Occipital lobe (tissue), 2 donors: ENCODE measurements around the gene ZNF74. TPM values are rescaled to one million over a fixed set of nuclear protein-coding genes. Genes with fewer than 3 reads are reported as not detected.

ENCODE experiments used
- DNase-seq: peaks from one replicate; lab custom pipeline; 2025; lab: John Stamatoyannopoulos, UW
- total RNA-seq: library from RNA; depleted of rRNA; stranded (reverse); fragments of >200 nt; gene quantifications from one replicate; pipeline ENCODE4 v1.2.3, GENCODE V29; 2014

Gene ZNF74
- total RNA-seq, 1 donor from 2014 or later = 46.2 TPM

DNA sequence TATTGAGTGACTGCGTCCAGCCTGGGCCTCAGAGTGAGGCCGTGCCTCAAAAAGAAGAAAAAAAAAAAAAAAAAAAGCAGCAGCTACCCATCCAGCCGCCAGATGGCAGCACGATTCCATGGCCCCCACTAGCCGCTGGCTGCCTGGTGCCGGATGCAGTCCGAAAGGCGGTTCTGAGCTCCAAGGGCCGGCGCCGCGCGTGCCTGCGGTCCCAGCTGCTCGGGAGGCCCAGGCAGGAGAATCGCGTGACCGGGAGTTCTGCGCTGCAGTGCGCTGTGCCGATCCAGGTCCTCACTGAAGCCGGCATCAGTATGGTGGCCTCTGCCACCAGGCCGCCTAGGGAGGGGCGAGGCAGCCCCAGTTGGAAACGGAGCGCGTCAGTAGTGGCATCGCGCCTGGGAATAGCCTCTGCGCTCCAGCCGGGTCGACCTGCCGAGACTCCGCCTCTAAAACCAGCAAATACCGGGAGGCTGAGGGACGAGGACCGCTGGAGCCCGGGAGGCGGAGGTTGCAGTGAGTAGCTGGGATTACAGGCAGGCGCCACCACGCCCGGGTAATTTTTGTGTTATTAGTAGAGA is 24.3 kb downstream of the ZNF74 start:
- peak; percentile 73 for DNase-seq

- DNase-seq = no peak
Observed at GRCh38 chr22:20419664-20419951, 25.7 kb downstream of the ZNF74 start.

DNA sequence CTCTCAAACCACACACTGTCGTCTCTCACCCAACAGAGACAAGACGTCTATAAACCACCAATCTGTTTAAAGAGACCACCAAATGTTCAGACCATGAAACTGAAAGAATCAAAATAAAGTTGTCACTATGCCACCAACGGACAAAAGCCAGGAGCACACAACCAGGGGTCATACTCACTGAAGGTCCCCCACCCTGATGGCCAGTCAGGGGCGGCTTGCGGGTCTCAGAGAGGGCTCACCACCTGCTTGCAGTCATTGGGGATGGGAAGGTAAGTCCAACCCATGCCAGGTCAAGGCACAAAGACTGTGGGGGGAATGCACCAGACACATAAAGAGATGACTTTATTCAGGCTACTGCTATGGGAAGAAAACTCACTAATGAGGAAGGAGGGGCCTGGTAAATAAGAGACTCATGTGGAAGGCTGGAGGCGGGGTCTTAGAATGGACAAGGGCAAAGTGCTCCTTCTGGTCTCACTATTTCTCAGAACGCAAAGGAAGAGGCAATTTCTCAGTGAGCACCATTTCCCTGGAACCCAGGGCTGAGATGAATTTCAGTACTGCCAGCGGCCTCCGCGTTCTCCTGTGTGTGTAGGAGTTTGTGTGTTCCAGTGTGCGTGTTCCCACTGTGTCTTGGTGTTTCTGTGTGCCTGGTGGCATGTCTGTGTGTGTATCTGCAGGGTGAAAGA is 26.3 kb downstream of the ZNF74 start:
- DNase-seq = no peak

DNA sequence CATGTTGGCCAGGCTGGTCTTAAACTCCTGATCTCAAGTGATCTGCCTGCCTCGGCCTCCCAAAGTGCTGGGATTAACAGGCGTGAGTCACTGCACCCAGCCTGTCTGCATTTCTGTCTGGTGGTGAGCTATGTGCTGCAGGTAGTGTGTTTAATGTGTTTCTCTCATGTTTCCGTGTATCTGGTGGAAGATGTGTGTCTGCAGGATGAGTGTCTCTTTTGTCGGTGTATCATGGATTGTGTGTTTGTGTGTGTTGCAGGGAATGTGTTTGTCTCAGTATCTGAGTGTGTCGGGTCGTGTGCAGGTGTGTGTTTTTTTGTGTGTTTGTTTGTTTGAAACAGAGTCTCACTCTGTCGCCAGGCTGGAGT is 27.5 kb downstream of the ZNF74 start:
- no peak for DNase-seq

- DNase-seq = peak; percentile 29
Observed at GRCh38 chr22:20422271-20423007, 28.5 kb downstream of the ZNF74 start.

- peak; percentile 80 for DNase-seq
Observed at GRCh38 chr22:20423008-20423905, 29.3 kb downstream of the ZNF74 start.

GRCh38 chr22:20423906-20424551 is 30.1 kb downstream of the ZNF74 start:
- DNase-seq = no peak

GRCh38 chr22:20424568-20424931 is 30.6 kb downstream of the ZNF74 start:
- no peak for DNase-seq

DNA sequence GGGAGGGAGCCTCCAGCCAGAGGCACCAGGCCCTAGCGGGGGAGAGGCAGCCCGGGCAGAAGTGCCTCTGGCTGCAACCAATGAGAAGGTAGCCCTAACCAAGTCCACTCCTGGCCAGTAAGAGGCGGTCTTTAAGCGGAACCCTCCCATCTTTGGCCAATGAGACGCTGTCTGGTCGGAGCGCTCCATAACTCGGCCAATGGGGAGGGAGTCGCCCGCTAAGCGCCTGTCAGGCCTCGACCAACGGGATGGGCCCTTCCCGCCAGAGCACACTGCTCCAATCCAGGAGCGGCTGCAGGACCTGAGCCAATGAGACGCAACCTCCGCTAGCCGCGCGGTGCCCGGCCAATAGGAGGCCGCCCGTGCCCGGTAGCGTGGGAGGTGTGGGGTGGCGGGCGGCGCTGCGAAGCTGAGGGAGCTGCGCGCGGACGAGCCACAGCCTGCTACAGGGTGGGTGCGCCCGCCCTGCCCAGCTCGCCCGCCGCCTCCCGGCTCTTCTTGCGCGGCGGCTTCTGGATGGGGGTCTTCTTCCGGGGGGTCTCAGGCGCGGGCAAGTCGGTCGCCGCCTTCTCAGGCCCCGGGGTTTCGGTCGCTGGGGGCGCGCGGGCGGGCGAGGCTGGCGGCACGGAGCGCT is 31.1 kb downstream of the ZNF74 start:
- DNase-seq = peak; percentile 82

GRCh38 chr22:20425566-20426258 is 31.8 kb downstream of the ZNF74 start:
- no peak for DNase-seq

GRCh38 chr22:20426259-20426615 is 32.3 kb downstream of the ZNF74 start:
- no peak for DNase-seq

- DNase-seq = no peak
Observed at GRCh38 chr22:20427104-20427944, 33.4 kb downstream of the ZNF74 start.

DNA sequence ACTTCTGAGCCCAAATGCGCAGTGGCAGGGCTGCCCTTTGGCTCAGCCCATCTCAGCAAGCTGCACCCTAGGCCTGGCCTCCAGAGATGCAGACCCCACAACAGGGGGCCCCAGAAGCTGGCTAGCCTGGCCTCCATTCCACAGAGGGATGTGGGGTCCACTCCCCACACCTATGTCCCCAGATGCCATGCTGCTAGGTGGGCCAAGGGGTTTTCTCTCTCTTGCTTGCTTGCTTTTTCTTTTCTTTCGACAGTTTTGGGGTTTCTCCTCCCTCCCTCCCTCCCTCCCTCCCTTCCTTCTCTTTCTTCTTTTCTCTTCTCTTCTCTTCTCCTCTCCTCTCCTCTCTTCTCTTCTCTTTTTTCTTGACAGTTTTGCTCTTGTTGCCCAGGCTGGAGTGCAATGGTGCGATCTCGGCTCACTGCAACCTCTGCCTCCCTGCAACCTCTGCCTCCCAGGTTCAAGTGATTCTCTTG is 34.0 kb downstream of the ZNF74 start:
- no peak for DNase-seq

DNA sequence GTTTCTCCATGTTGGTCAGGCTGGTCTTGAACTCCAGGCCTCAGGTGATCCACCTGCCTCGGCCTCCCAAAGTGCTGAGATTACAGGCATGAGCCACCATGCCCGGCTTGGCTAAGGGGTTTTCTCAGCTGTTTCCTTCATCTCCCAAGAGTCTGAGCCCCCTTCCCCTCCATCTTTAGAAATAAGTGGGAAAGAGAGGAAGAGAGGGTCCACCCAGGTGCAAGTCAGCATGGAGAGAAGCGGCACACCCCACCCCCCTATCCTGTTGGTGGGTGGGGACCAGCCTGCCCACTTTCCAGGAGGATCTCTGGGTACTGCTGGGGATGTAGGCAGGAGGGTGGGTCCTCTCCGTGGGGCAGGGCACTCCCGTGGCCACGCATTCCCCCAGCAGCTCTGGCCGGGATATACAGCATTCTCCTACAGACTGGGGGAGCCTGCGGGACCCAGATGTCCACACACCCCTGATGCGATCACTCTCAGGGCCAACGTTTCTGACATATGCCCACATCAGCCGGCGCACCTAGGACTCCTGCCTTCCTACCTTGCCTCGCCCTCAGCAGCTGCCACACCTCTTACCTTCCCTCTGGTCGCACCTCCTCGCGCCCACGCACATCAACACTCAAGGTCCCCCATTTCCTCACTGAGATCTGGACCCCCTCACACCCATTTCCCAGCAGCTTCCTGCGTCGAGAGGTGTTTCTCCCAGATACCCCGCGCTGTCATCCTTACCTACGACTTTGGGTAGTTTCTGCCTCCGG is 34.7 kb downstream of the ZNF74 start:
- no peak for DNase-seq

DNA sequence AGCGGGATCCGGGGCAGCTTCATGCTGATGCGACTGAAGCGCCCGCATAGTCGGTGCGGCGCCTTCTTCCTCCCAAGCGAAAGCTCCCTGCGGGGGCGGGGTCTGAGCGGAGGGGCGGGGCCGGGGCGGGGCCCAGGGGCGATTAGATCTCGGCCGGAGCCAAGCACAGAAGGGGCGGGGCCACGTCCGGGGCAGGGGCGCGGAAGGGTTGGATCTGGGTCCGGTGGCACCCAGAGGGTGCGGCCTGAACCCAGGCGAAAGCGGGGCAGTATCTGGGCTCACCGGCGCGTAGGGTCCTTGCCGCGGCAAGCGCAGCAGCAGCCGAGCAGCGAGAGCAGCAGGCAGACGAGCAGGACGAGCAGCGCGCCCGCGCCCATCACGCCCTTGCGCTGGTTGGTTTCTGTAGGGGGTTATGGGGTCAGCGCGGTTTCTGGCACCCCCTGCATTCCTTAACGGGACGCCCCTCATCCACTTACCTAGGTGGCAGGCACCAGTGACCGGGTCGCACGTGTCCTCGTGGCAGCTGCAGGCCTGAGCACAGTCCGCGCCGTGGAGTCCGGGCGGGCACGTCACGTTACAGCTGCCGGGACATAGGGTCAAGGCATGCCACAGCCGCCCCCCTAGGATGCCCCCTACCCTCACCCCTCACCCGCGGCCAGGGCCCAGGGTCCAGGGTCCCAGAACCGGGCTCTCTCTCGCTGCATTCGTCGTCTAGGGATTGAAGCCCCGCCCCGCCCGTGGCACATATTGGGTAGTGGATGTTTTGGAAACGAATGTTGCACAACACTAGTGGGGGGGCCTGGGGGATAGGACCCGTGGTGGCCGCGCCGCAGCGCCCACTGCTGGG is 35.5 kb downstream of the ZNF74 start:
- DNase-seq = peak; percentile 44

- no peak for DNase-seq
Observed at GRCh38 chr22:20430101-20430719, 36.3 kb downstream of the ZNF74 start.
